AG08396 (cell line): Measurements from ENCODE around the gene NEURL2.
"Not testable (repeated sequence)": the region's sequence is repeated elsewhere in the genome, so short reads cannot be mapped to it uniquely, and the experiment has no call there.

Experiments
- DNase-seq: peaks from one replicate; pipeline ENCODE4 v3.0.0; 2012; ENCODE audit warnings: low spot score, mixed read lengths

Gene NEURL2

GRCh38 chr20:45899046-45899835, 8.2 kb upstream of the NEURL2 start:
- no peak for DNase-seq

GRCh38 chr20:45898285-45898684, 7.3 kb upstream of the NEURL2 start:
- DNase-seq: no peak

- DNase-seq: no peak
Observed at GRCh38 chr20:45897692-45898091, 6.7 kb upstream of the NEURL2 start.

- no peak for DNase-seq
Observed at GRCh38 chr20:45897289-45897688, 6.3 kb upstream of the NEURL2 start.

- no peak for DNase-seq
Observed at GRCh38 chr20:45896641-45897161, 5.7 kb upstream of the NEURL2 start.

GRCh38 chr20:45894797-45895196, 3.8 kb upstream of the NEURL2 start:
- no peak for DNase-seq

- DNase-seq: no peak
Observed at GRCh38 chr20:45893831-45894230, 2.8 kb upstream of the NEURL2 start.

- no peak for DNase-seq
Observed at GRCh38 chr20:45892828-45893500, 2.0 kb upstream of the NEURL2 start.

- peak; percentile 75 for DNase-seq
Observed at GRCh38 chr20:45892049-45892825, 1.2 kb upstream of the NEURL2 start.

- DNase-seq: peak; percentile 83
Observed at GRCh38 chr20:45890077-45890984, 677 bp downstream of the NEURL2 start.

GRCh38 chr20:45888681-45889080, 2.3 kb downstream of the NEURL2 start:
- no peak for DNase-seq

- no peak for DNase-seq
Observed at GRCh38 chr20:45887346-45887715, 3.7 kb downstream of the NEURL2 start, which contains the start of gene SPATA25. SPATA25 (minus strand) TSS chr20:45887622; CDS start chr20:45887590, 32 bp downstream.

- DNase-seq: no peak
Observed at GRCh38 chr20:45886590-45887345, 4.2 kb downstream of the NEURL2 start.

GRCh38 chr20:45883100-45883469, 7.9 kb downstream of the NEURL2 start:
- no peak for DNase-seq

- DNase-seq: no peak
Observed at GRCh38 chr20:45882469-45883099, 8.4 kb downstream of the NEURL2 start.

GRCh38 chr20:45880988-45881788, 9.8 kb downstream of the NEURL2 start, which contains the start of gene ZSWIM1:
ZSWIM1 (plus strand) TSS chr20:45881227; CDS start chr20:45882593, 1,366 bp downstream.
- DNase-seq: peak; percentile 98

- no peak for DNase-seq
Observed at GRCh38 chr20:45878076-45878761, 12.8 kb downstream of the NEURL2 start.

- no peak for DNase-seq
Observed at GRCh38 chr20:45874576-45874975, 16.4 kb downstream of the NEURL2 start.

GRCh38 chr20:45874104-45874481, 16.9 kb downstream of the NEURL2 start:
- DNase-seq: not testable (repeated sequence)
